PFSK-1 (cell line): ENCODE data around the gene ARHGAP9.

Experiments used
- FOXP2 ChIP-seq: optimal IDR thresholded peaks from 2 replicates; pipeline ENCODE3; 2011; ENCODE audit warnings: borderline replicate concordance, control low read depth, inconsistent platforms; ENCODE audit not compliant: insufficient read depth; ENCODE audit errors: extremely low read length, extremely low read depth
- POLR2AphosphoS5 ChIP-seq: IDR thresholded peaks from 2 replicates; pipeline ENCODE4 v1.6.1; 2012; ENCODE audit warnings: low read depth, mild to moderate bottlenecking, control low read depth, low read length, moderate library complexity
- REST ChIP-seq, 2 experiments: IDR thresholded peaks; 2 replicates each; pipeline versions ENCODE4 v1.6.1 to v1.8.0; 2011 to 2012; ENCODE audit warnings: low read depth in 2 of 2, low read length in 2 of 2, control low read depth in 1 of 2, inconsistent platforms in 1 of 2, mild to moderate bottlenecking in 1 of 2, moderate library complexity in 1 of 2; ENCODE audit not compliant: insufficient read depth in 1 of 2
- SIN3A ChIP-seq: IDR thresholded peaks from 2 replicates; pipeline ENCODE4 v1.6.1; 2012; ENCODE audit warnings: mild to moderate bottlenecking, low read length, moderate library complexity, borderline replicate concordance; ENCODE audit not compliant: insufficient read depth
- TAF1 ChIP-seq: IDR thresholded peaks from 2 replicates; pipeline ENCODE4 v1.6.1; 2012; ENCODE audit warnings: low read length, control low read depth, borderline replicate concordance; ENCODE audit not compliant: insufficient read depth

The ARHGAP9 gene

GRCh38 chr12:57439762-57440266 is 39.9 kb downstream of the ARHGAP9 start:
- no peak for TF ChIP-seq REST (IDR thresholded peaks at IDR 0.05; ENCODE audit: insufficient read depth in 1 of 2, low read depth in 2 of 2, low read length in 2 of 2)
- no peak for TF ChIP-seq POLR2AphosphoS5
- TF ChIP-seq TAF1 = no peak

DNA sequence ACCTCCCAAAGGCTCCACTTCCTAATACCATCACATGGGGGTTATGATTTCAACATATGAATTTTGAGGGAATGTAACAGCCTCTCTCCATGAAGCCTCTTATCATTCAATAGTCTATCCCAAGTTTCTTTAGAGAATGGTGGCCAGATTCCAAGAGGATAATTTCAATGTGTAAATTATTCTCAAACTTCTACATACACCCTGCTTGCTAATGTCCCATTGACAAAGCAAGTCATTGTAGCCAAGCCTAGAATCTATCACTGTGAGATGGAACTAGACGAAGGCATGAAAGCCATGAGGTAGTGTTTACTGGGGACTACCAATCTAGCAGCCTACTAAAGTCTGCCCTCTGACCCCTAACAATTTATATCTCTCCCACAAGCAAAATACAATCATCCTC is 41.3 kb downstream of the ARHGAP9 start:
- no peak for TF ChIP-seq SIN3A
- no peak for TF ChIP-seq FOXP2
- TF ChIP-seq REST (IDR thresholded peaks at IDR 0.05; ENCODE audit: insufficient read depth in 1 of 2, low read depth in 2 of 2, low read length in 2 of 2) = no peak
- no peak for TF ChIP-seq POLR2AphosphoS5
- TF ChIP-seq TAF1 = no peak

- TF ChIP-seq TAF1 (no peak), FOXP2 (no peak), SIN3A (no peak), REST (IDR thresholded peaks at IDR 0.05; ENCODE audit: insufficient read depth in 1 of 2, low read depth in 2 of 2, low read length in 2 of 2) (no peak), POLR2AphosphoS5 (no peak)
These were observed 44.4 kb downstream of the ARHGAP9 start for GRCh38 chr12:57435293-57435692.

DNA sequence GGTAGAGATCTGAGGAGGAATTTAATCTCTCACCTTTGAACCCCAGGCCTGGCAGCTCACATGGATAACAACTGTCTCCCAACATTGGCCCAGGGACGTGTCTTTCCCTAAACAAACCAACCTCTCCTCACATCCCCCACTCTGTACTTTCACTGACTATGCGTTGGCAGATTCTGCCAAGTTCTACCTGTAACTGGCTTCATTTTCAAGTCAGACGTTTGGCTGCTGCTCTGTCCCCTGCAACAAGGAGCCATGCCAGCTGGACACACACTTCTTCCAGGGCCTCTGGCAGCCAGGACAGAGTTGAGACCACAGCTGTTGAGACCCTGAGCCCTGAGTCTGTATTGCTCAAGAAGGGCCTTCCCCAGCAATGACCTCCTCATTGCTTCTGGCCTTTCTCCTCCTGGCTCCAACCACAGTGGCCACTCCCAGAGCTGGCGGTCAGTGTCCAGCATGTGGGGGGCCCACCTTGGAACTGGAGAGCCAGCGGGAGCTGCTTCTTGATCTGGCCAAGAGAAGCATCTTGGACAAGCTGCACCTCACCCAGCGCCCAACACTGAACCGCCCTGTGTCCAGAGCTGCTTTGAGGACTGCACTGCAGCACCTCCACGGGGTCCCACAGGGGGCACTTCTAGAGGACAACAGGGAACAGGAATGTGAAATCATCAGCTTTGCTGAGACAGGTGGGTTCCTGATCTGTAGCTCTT is 45.0 kb downstream of the ARHGAP9 start, which contains the start of gene INHBC:
TSS of gene INHBC (plus strand) at position 268 of the 707 bp plus-strand sequence. CDS start at position 371, 103 bp downstream.
- TF ChIP-seq POLR2AphosphoS5 = no peak
- TF ChIP-seq FOXP2 = no peak
- no peak for TF ChIP-seq TAF1
- TF ChIP-seq SIN3A = no peak
- TF ChIP-seq REST (IDR thresholded peaks at IDR 0.05; ENCODE audit: insufficient read depth in 1 of 2, low read depth in 2 of 2, low read length in 2 of 2) = no peak

DNA sequence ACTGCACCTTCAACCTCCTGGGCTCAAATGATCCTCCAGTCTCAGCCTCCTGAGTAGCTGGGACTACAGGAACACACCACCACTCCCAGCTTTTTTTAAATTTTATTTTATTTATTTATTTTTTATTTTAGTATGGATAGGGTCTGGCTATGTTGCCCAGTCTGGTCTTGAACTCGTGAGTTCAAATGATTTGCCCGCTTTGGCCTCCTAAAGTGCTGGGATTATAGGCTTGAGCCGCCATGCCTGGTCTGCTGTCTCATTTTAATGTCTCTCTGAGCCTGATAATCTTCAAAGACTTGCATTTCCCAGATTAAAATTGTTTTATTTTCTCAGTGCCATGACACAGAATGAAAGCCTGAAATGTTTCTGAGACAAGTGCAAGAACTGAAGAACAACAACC is 46.3 kb downstream of the ARHGAP9 start:
- no peak for TF ChIP-seq SIN3A
- no peak for TF ChIP-seq TAF1
- TF ChIP-seq REST (IDR thresholded peaks at IDR 0.05; ENCODE audit: insufficient read depth in 1 of 2, low read depth in 2 of 2, low read length in 2 of 2) = no peak
- no peak for TF ChIP-seq FOXP2
- no peak for TF ChIP-seq POLR2AphosphoS5
